DMS153 treated with DMSO at 0.1 percent for 48 hours (cell line): Measurements from ENCODE around the gene CD58.
"Not testable (repeated sequence)": the region's sequence is repeated elsewhere in the genome, so short reads cannot be mapped to it uniquely, and the experiment has no call there.

Experiments used
- DNase-seq: peaks from one replicate; lab custom pipeline; 2025; ENCODE audit not compliant: unreplicated experiment; lab: John Stamatoyannopoulos, UW

Gene CD58

GRCh38 chr1:116593401-116593800 is 22.6 kb upstream of the CD58 start:
- not testable (repeated sequence) for DNase-seq

DNA sequence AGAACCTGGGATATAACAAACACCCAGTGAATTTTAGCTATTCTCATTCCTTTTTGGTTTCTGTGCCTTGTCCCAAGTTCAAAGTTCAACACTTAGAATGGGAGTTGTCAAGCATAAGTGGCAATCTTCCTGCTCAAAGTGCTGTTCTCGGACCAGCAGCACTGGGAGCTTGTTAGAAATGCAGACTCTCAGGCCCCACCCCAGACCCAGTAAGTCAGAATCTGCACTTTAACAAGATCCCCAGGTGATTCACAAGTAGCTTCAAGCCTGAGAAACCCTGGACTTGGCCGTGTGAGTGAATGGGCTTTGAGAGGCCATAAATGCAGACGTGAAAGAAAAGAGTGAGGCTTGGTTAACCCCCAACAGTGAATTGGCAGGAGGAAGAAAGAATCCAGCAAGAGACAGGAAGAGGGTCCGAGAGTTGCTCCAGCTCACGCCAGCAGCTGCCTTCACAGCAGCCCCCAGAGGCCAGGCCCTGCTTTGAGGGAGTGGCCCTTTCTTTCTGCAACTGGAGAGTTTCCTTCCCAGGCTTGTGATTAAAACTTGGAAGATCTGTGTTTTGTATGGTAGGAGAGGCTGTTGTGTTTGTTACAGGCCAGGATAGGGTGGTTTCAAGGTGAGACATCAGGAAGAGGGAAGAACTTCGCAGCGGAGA is 21.3 kb upstream of the CD58 start:
- not testable (repeated sequence) for DNase-seq

DNA sequence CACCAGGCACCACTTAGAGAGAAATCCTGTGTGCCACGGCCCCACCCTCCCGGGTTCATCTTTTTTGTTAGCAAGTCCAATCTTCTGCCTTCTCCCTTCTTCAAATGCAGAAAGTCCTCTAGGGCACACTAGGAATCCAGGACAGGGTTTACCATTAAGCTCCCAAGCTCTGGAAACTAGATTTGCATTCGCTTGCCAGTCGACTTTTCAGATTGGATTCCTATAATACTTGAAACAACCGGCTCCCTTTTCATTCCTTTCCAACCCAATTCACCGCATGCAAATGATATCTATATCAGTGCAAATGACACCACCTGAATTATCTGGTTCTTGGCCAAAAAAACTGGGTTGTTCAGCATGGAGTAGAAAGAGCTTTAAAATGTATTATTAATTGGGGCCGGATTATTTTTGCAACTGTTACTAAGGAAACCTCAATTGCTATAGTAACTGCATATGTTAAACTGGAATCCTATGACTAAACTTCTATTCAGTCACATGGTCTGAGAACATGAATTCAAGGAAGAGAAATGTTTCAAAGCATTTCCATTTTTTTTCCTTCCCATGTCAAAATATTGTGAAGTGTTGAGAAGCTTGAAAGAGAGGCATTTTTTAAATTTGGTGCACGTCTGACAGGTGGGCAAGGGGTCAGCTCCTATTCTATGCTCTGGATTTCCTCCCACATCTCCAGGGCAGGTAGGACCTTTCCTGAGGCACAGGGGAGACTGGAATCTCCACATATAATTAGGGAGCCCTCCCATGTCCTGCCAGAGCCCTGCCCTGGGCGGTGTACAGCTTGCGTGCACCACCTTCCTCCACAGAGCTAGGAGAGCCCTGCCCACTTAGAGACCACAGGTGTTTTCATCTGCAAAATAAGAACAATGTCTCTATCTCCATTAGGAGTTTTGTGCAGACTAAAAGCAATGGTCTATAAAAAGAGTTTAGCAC is 20.5 kb upstream of the CD58 start:
- not testable (repeated sequence) for DNase-seq

DNA sequence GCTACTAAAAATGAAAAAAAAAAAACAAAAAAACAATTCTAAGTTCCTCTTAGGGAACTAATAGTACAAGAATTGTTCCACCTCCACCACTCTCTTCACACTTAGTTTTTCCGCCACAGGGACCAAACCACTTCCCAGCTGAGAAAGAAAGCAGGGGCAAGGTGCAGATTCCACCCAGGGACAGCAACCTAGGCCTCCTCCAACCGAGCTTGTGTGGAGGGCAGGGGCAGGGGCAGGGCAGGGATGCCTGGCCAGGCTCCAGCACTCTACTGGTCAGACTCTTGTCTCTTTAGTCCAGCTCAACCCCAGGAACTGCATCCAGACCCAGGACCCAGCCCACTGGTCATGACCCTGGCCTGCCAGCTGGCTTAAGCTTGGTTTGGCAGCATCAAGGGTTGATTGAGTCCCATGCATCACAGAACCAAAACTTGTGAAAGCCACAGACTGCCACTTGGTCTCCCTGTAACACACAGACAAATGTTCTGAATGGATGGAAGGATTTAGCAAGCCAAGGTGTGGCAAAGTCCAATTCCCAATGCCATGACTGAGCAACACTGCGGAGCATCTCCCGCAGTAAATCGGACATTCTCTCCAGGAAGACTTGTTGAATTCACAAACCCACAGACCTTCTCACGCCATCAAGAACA is 19.7 kb upstream of the CD58 start:
- DNase-seq, result not testable (repeated sequence)

DNA sequence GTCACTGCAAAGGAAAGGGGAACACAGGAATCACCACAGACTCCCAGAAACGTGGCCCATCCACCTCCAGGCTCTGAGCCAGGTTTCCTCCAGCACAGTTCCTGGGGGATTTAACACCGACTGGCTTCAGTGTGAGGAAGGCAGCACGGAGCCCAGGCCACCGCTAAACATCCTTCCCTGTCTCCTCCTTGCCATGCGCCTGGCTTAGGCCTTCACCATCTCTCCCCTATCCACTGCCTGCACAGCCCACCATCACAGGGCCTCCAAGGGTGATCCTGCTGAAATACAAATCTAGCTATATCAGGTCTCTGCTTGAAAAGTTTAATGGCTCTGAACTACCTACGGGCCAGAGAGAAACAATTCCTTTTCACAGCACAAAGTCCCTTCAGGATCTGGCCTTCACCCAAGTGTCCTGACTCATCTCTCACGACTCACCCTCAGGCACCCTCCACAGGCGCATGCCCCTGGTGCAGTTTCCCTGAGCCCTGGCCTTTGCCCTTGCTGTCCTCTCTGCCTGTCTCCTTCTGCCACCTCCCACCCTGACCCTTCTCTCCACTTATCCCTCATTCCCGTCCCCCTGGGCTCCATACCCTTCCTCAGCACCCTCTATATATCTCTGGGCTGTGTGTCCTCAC is 18.4 kb upstream of the CD58 start:
- DNase-seq, result not testable (repeated sequence)

GRCh38 chr1:116587501-116588227 is 16.8 kb upstream of the CD58 start:
- no peak for DNase-seq

DNA sequence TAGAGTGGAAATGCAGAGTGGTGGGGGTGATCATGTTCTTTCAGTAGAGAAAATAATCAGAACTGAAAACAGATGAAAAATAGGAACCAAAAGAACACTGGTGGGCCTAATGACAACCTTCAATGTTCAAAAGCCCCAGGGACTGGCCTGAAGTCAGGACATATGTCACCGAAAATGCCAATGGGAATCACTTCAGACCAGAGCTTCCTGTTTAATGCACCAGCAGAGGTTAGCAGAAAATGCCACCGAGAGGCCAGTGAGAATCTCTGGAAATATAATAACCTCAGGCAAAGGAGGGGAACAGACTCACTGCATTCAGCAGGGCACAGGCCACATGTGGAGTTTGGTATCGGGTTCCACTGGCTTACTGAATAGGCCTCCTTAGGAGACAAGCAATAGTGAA is 15.9 kb upstream of the CD58 start:
- DNase-seq, result no peak

- DNase-seq, result no peak
Measured at GRCh38 chr1:116585886-116586285, 15.1 kb upstream of the CD58 start.

DNA sequence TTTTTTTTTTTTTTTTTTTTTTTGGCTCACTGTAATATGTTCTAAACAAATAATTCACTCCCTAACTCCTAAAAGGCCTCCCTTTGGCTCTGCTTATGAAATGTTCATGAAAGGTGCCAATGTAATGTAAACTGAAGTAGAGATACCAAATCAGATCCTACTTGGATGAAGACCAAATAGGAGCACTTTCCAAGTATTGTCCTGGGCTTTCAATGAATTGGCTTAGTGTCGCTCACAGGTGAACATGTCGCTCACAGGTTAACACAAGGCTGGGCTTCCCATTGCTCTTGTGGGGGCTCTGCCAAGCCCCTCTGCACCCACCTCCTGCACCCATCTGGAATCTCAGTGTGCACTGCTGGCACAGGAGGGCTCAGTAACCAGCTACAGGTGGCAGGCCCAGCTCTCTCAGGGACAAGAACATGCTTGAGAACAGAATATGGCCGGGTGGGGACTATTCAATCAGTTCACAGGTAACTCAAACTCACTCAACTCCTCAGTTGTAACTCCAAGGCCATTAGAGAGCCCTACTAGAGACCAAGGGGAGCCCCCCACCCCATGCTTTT is 10.6 kb upstream of the CD58 start:
- DNase-seq, result no peak

- DNase-seq, result no peak
Measured at GRCh38 chr1:116580446-116581322, 9.9 kb upstream of the CD58 start.

GRCh38 chr1:116579259-116579875 is 8.5 kb upstream of the CD58 start:
- DNase-seq, result no peak

- DNase-seq, result no peak
Measured at GRCh38 chr1:116578581-116578980, 7.8 kb upstream of the CD58 start.

- DNase-seq, result no peak
Measured at GRCh38 chr1:116577759-116578314, 7.0 kb upstream of the CD58 start.

DNA sequence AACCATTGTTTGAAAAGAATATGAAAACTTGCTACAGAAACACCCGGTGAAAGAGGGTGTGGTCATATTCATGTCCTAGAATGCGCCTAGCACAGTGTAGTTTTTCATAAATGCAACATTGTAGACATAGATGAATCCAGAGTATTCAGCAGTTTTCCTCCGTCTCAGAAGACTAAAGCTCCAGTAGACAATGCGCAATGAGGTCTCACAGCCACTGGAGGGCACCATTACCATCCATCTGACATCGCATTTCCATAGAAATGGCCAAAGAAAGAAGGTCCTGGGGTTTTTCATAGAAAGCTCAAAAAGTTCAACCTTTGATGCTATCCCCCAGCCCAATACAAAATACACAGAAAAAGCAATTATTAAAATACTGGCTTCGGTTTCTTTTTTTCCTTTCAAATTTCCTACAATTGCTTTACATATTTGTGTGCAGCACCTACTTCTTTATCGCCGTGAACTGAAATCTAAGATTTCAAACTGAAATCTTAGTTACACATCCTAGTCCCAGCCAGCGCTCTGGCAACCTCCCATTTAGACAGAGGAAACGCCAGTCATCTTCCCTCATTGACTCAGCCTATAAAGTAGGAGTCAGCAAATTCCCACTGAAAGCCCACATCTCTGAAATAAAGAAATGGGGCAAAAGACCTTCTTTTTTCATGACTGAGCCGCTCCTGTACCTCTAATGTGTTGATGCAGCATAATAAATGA is 3.9 kb upstream of the CD58 start:
- peak; percentile 32 for DNase-seq

DNA sequence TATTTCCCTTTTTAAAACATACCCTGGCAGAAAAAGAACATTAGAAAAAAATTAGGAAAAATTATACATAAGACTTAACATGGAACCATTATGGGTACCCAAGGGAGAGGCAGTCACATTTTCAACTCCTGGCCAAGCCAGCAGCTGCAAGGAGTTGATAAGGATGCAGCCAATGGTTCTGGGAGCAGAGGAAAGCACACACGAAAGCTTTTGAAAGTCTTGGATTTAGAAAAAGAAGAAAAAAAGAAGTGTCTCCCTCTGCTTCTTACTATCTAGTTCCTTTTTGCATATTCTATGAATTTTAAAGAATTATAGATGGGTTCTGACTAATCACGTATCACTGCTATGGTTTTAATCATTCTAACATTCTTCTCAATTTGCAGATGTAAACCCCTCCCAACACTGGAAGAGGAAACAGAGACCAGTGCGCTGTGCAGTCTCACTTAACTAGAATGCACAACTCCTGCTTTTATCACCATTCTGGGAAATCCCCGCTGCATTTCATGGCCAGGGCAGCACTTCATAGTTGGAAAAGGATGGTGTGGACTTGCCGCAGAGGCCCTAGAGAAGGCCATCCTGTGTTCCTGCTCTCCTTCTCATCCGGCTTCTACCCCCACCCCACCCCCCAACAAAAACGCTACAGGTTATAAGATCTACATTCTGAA is 2.7 kb upstream of the CD58 start:
- DNase-seq, result no peak

GRCh38 chr1:116572771-116573430 is 2.1 kb upstream of the CD58 start:
- no peak for DNase-seq

DNA sequence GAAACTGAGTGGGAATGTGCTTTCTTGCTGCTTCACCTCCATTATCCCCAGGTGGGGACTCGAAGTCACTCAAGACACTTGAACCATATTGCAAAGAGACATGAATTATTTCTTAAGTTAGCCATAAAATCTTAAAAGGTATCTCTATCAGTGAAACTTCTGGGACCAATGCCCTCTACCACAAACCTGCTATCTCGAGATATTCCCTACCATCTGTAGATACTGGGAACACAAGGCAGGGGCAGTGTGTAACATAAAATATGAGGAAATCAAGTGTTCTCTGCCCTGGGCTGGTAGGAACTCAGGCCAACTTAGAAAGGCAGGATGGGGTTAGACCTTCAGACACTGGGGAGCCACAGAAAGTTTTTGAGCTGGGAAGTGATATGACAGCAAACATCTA is 1.3 kb upstream of the CD58 start:
- no peak for DNase-seq
